ENCODE data around the gene ACTR1B.
A peak's percentile ranks its signal among the peaks of the same experiment; 100 is the strongest.
"Not testable (repeated sequence)": the region's sequence is repeated elsewhere in the genome, so short reads cannot be mapped to it uniquely, and the experiment has no call there.

Gene ACTR1B

GRCh38 chr2:97663962-97664635 lies at the start of gene ACTR1B:
ACTR1B (minus strand) TSS chr2:97664044; CDS start chr2:97663890, 154 bp downstream.
- DNase-seq (ENCODE audit: low read depth in 2 of 2): peak; percentile 98

- peak in 1 of 2 donors; percentile 49 for DNase-seq (ENCODE audit: low read depth in 2 of 2)
These were observed 49.0 kb upstream of the ACTR1B start for GRCh38 chr2:97712693-97713295.

- not testable (repeated sequence) for DNase-seq (ENCODE audit: low read depth in 2 of 2)
These were observed 48.3 kb upstream of the ACTR1B start for GRCh38 chr2:97712175-97712574.

GRCh38 chr2:97711394-97711711 lies 47.5 kb upstream of the ACTR1B start:
- no peak for DNase-seq (ENCODE audit: low read depth in 2 of 2)

- DNase-seq (ENCODE audit: low read depth in 2 of 2): no peak
These were observed 44.8 kb upstream of the ACTR1B start for GRCh38 chr2:97708608-97709007.

GRCh38 chr2:97708048-97708380 lies 44.2 kb upstream of the ACTR1B start:
- DNase-seq (ENCODE audit: low read depth in 2 of 2): no peak

GRCh38 chr2:97707362-97708047 lies 43.7 kb upstream of the ACTR1B start:
- DNase-seq (ENCODE audit: low read depth in 2 of 2): no peak

- DNase-seq (ENCODE audit: low read depth in 2 of 2): no peak
These were observed 43.0 kb upstream of the ACTR1B start for GRCh38 chr2:97706708-97707345.

GRCh38 chr2:97706112-97706511 lies 42.3 kb upstream of the ACTR1B start:
- DNase-seq (ENCODE audit: low read depth in 2 of 2): no peak

GRCh38 chr2:97704989-97705388 lies 41.1 kb upstream of the ACTR1B start:
- no peak for DNase-seq (ENCODE audit: low read depth in 2 of 2)

- no peak for DNase-seq (ENCODE audit: low read depth in 2 of 2)
These were observed 39.9 kb upstream of the ACTR1B start for GRCh38 chr2:97703741-97704140.

GRCh38 chr2:97702731-97703470 lies 39.1 kb upstream of the ACTR1B start:
- DNase-seq (ENCODE audit: low read depth in 2 of 2): no peak

GRCh38 chr2:97701851-97702465 lies 38.1 kb upstream of the ACTR1B start:
- no peak for DNase-seq (ENCODE audit: low read depth in 2 of 2)

GRCh38 chr2:97701186-97701585 lies 37.3 kb upstream of the ACTR1B start:
- DNase-seq (ENCODE audit: low read depth in 2 of 2): no peak

- DNase-seq (ENCODE audit: low read depth in 2 of 2): no peak
These were observed 36.1 kb upstream of the ACTR1B start for GRCh38 chr2:97699765-97700444.

- no peak for DNase-seq (ENCODE audit: low read depth in 2 of 2)
These were observed 34.7 kb upstream of the ACTR1B start for GRCh38 chr2:97698530-97698929.

- DNase-seq (ENCODE audit: low read depth in 2 of 2): peak; percentile 75 to 79
These were observed 33.7 kb upstream of the ACTR1B start for GRCh38 chr2:97697252-97698235.

- no peak for DNase-seq (ENCODE audit: low read depth in 2 of 2)
These were observed 31.9 kb upstream of the ACTR1B start for GRCh38 chr2:97695744-97696143.

- no peak for DNase-seq (ENCODE audit: low read depth in 2 of 2)
These were observed 29.6 kb upstream of the ACTR1B start for GRCh38 chr2:97693476-97693875.

- no peak for DNase-seq (ENCODE audit: low read depth in 2 of 2)
These were observed 27.3 kb upstream of the ACTR1B start for GRCh38 chr2:97691166-97691565.

Measured in stimulated activated CD8-positive, alpha-beta memory T cell treated with anti-CD3 and anti-CD28 coated beads, Interleukin-15, amount 100 ng/mL, for 48 hours (primary cell).